C1 segment of cervical spinal cord (tissue), 14 donors: ENCODE data around the gene SEC63.
"Not testable (repeated sequence)": the region's sequence is repeated elsewhere in the genome, so short reads cannot be mapped to it uniquely, and the experiment has no call there.

Experiments
- DNase-seq, 14 donors: peaks; one replicate each; lab custom pipeline; 2025; lab: John Stamatoyannopoulos, UW

The SEC63 gene

DNA sequence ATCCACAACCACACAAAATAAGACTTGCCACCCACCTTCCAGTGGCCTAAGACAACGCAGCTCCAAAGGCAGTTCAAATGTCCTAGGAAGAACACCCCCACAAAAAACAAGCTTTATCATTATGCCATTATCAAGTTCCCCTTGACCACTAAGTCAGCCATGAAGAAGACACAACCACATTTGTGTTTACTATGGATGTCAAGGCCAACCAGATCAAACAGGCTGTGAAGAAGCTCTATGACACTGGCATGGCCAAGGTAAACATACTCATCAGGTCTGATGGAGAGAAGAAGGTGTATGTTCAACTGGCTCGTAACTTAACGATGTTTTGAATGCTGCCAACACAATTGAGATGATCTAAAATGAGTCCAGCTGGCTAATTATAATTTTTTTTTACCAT lies 26.1 kb downstream of the SEC63 start:
- no peak for DNase-seq

DNA sequence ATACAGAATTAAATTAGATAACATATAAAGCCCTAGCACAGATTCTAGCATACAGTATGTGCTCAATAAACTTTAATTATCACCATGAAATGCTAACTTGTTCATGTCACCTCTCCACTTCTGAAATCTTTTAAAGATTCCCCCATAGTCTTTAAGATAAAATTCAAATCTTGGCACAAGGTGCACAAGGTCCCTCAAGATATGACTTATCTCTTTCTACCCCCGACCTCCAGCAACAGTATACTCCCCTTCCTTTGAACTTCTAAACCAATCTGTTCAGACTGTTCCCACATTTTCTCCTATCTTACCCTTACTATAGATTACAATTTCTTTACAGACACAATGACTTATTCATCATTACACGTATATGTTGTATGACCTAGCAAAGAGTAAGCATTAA lies 29.0 kb downstream of the SEC63 start:
- no peak for DNase-seq

DNA sequence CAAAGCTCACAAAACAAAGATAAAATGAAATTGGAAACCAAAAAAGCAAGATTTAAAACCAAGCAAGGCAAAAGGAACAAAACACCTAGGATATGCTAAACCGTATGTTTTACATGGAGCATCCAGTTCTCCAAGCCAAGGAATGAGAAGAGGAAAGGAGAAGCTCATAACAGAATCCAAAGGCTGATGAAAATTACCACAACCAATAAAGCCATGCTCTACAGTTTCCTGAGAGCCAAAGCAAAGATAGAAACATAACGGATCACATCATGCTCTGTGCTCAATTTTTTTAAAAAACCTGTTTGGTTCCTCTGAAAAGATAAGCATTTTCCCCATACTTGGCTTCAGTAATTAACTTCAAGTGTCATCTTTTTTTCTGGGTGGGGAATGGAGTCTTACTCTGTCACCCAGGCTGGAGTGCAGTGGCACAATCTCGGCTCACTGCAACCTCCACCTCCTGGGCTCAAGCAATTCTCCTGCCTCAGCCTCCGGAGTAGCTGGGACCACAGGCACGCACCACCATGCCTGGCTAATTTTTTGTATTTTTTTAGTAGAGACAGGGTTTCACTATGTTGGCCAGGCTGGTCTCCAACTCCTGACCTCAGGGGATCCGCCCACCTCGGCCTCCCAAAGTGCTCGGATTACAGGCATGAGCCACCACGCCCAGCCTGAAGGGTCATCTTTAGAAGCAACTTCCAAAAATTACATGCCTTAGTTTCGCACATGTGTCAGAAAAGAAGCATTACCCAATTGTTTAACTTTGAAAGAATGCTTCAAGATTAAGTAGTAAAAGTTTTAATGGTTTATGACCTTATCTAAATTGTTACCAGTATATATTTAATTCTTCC lies 31.1 kb downstream of the SEC63 start:
- DNase-seq, result not testable (repeated sequence)

DNA sequence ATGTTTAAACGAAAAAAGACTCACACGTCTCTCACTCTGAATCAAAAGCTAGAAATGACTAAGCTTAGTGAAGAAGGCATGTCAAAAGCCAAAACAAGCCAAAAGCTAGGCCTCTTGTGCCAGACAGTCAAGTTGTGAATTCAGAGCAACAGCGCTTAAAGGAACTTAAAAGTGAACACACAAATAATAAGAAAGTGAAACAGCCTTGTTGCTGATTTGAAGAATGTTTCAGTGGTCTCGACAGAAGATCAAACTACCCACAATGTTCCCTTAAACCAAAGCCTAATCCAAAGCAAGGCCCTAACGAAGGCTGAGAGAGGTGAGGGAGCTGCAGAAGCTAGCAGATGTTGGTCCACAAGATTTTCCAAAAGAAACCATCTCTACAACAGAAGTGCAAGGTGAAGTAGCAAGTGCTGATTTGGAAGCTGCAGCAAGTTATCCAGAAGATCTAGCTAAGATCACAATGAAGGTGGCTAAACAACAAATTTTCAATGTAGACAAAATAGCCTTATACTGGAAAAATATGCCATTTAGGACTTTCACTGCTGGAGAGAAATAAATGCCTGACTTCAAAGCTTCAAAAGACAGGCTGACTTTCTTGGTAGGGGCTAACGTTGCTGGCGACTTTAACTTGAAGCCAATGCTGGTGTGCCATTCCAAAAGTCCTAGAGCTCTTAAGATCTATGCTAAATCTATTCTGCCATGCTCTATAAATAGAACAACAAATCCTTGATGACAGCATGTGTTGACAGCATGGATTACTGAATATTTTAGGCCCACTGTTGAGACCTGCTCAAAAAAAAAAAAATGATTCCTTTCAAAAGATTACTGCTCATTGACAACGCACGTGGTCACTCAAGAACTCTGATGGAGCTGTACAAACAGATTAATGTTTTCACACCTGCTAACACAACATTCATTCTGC lies 40.3 kb downstream of the SEC63 start:
- no peak for DNase-seq

DNA sequence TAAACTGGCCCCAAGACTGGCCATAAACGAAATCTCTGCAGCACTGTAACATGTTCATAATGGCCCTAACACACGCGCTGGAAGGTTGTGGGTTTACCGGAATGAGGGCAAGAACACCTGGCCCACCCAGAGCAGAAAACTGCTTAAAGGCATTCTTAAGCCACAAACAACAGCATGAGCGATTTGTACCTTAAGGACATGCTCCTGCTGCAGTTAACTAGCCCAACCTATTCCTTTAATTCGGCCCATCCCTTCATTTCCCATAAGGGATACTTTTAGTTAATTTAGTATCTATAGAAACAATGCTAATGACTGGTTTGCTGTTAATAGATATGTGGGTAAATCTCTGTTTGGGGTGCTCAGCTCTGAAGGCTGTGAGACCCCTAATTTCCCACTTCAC lies 41.0 kb downstream of the SEC63 start:
- not testable (repeated sequence) for DNase-seq

DNA sequence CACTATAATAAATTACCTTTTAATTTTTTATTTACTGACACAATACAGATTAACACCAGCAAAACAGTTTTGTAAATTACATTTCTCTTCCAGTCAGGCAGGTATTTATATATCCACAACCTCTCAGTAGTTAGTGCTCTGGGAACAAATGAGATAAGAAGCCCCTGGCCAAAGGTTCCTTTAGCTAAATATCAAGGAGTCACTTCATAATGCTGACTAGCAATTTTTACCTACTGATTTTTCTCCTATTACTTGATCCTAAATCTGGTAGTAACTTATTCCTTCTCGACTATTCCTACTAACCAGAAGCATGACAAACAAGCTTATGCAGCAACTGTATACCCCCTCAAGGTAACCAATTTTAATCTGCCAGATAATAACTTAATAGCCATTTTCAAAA lies 46.3 kb downstream of the SEC63 start:
- no peak for DNase-seq

DNA sequence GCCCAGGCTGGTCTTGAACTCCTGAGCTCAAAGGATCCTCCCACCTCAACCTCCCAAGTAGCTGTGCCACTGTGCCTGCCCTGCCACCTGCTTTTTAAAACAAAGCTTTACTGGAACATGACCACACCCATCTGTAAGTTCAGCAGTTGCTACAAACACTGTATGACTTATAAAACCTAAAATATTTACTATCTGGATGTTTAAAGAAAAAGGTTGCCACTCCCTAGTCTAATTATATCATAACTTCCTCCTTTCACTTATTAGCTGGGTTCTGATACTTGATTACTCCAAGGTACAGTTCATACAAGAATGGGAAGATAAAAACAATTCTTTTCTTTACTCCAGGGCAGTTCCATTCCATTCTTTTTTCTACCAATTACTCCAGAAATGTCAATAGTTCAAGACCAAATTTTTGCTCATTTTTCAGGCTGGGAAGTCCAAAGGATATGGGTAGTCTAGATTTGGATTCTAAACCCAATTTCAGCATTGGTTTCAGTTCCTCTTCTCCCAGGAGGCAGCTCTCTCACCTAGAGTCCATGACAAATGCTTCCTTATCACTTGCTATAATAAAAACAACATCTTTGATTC lies 63.1 kb downstream of the SEC63 start:
- DNase-seq, result no peak

DNA sequence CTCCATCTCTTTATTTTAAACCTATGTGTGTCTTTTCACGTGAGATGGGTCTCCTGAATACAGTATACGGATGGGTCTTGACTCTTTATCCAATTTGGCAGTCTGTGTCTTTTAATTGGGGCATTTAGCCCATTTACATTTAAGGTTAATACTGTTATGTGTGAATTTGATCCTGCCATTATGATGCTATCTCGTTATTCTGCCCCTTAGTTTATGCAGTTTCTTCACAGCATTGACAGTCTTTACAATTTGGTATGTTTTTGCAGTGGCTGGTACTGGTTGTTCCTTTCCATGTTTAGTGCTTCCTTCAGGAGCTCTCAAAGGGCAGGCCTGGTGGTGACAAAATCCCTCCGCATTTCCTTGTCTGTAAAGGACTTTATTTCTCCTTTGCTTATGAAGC lies 67.6 kb downstream of the SEC63 start:
- DNase-seq, result not testable (repeated sequence)

DNA sequence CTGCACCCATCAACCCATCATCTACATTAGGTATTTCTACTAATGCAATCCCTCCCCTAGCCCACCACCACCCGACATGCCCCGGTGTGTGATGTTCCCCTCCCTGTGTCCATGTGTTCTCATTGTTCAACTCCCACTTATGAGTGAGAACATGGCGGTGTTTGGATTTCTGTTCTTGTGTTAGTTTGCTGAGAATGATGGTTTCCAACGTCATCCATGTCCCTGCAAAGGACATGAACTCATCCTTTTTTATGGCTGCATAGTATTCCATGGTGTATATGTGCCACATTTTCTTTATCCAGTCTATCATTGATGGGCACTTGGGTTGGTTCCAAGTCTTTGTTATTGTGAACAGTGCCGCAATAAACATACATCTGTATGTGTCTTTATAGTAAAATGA lies 72.1 kb downstream of the SEC63 start:
- DNase-seq, result not testable (repeated sequence)

DNA sequence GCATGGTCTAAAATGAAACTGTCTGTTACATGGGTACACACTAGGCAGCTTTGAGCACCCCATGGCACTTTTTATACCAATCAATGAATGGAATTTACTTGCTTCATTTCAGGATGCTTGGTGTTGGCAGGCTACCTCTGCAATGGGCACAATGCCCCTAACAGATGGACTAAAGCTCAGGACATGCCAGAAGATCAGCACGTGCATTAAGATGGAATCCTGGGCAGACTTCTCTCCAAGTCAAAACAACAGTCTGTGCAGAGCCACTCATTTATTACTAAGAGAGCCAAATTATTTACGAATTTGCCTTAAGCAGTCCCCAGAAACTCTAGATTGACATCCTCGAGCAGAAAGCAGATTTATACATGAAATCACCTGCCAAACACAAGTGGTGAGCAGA lies 78.1 kb downstream of the SEC63 start:
- DNase-seq, result peak in 2 of 14 donors; percentile 33 to 88

DNA sequence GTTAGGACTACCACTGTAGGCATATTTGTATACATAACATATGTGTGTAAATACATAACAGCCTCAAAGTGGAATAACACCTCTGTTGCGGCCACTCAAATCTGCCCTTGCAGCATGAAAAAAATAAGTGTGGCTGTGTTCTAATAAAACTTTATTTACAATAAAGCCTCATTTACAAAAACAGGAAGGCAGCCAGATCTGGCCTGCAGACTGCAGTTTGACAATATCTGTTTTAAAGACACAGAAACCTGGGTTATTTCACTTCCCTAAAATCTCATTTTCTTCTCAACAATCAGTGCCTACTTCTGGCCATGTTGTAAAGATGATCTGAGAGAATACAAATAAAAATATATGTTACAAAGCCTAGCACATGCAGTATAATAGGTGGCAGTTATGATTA lies 80.0 kb downstream of the SEC63 start:
- no peak for DNase-seq

DNA sequence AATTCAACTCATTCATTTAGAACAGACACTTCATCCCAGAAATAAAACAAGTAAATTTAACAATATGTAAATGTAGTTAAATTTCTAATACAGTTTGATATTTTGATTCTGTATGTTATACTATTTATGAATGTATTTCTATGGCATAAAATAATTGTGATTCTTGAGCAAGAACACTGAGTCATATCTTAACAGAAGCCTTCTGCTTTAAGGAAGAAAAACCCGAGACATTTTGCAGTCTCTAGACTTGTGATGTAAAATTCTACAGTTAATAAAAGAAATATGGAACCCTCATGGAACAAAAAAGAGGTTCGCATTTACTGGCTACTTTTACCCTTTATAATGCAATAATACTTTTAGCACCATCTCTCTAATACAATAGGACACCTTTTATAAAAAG lies 86.0 kb downstream of the SEC63 start:
- DNase-seq, result no peak

DNA sequence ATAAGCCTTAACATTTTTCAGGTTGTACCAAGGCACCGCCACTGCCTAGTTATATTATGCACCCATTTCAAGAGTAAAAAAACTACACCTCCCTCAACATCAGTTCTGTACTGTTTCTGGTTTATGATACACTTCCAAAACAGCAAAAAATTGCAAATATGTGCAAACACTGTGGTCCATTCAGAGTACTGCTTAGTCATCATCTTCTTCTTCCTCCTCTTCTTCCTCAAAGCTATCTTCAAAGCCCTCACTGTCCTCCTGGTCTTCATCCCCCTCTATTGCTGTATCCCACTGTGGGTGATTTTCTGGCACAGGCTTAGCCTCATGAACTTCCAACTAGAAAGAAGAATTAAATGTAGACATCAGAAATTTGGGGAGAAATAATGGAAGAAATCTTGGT lies 86.5 kb downstream of the SEC63 start:
- not testable (repeated sequence) for DNase-seq

DNA sequence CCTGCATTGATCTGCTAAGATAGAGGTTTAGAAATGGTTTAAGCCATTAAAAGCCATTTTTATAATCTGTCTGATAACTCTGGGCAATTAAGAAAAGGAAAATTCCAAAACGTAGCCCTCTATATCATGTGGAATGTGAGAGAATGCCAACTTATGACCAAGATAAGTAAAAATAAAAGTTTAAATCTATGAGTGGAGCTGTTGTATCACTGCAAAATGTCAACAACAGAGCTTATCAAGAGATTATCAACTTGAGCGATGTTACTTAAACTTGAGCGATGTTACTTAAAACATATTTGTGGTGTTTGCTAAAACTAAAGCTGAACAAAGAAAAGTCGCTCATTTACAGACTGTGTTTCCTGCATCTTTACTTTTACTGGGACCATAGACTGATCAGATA lies 87.0 kb downstream of the SEC63 start:
- DNase-seq, result no peak

DNA sequence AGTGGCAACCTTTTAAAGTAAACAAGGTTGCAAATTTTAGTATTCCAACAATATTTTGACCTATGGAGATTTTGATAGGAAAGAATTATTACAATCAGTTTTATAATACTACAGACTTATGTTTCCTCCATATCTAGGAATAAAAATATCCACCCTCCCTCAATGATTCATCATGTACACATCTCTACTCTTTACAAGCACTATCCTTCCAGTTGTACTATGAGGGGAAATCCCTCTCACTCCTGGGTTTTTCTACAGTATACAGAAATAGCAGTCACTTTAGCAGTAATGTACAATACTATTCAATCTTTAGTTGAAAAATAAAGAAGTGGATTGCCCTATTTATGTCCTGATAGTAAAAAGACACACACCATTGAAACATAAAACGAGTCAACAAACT lies 87.6 kb downstream of the SEC63 start:
- no peak for DNase-seq

DNA sequence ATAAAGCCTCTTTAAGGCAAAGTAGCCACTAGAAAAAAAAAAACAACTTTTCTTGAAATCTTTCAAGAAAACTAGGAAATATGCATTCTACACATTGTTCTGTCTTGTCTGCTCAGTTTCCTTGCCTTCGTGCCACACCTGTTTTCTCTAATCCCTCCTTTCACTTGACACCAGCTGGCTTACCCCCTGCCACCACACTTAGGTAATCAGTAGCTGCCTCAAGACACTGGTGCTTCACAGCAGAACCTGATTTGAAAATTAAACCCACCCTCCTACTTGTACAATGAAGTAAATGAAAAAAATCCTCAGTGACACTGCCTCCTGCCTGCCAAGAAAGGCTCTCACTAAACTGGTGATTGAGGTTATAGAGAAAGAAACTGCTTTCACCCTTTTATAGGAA lies 88.1 kb downstream of the SEC63 start:
- no peak for DNase-seq

DNA sequence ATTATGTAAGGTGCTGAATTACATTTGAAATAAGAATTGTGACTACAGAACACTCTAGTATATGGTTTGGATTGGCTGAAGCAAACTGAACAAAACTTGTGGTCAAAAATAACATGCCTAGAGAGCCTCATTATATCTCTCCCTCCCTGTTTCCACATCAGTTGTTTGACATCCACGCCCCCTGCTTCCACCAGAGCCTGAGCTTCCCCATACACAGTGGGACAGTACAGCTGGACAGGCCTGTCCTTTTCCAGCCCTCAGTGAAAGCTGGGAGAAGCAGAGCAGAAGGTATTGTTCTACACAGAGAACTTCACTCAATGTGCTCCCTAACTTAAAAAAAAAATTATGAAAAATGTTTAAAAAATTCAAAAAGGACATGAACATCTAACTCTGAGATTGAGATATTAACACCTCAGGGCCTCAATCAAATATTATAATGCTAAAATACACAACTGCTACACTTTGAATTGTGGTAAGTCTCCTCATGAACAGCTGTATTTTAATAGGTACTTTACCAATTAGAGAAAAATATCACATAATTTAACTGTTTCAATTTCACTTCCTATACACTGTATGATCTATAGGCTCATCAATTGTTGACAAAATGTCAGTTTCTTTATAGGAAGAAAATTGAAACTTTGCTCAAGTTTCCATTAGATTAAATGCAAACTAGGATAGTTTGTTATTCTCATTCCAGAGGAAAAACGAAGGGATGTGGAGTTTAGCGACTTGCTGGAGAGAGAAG lies 89.0 kb downstream of the SEC63 start:
- DNase-seq, result no peak

DNA sequence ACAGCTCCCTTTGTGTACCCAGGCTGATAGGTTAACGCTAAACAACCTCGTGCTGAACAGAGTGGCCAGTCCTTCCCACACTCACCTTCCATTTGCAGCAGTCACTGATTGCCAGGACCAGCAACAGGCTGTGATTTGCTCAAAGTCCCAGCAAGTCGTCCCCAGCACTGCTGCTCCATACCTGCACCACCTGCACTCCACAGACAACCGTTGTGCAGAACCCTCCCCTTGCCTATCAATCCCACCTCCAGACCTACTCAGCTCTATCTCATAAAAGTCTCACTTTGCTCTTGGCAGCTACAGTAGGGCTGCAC lies 90.7 kb downstream of the SEC63 start:
- DNase-seq, result no peak

DNA sequence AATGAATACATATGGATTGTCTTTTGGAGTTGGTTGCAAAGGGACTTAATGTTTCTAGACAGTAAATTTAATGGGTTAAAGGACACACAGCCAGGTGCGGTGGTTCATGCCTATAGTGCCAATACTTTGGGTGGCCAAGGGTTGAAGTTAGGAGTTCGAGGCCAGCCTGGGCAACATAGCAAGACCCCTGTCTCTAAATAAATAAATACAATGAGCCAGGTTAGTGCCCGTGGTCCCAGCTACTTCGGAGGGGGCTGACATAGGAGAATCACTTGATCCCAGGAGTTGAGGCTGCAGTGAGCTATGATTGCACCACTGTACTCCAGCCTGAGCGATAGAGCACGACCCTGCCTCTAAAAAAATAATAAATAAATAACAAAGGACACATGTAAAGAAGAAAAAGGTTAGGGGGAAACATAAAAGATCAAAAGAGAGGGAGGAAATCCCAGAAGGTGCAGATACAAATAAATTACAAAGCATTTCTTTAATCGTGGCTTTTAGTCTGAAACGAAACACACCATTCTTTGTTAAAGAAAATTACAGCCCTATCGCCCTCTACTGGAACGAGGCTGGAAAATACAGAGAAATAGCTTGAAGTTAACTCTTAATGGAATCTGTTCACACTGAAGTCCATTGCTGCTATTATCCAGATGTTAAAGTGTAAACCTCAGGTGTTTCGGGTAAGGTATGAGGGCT lies 91.3 kb downstream of the SEC63 start:
- DNase-seq, result peak in 1 of 14 donors; percentile 8

DNA sequence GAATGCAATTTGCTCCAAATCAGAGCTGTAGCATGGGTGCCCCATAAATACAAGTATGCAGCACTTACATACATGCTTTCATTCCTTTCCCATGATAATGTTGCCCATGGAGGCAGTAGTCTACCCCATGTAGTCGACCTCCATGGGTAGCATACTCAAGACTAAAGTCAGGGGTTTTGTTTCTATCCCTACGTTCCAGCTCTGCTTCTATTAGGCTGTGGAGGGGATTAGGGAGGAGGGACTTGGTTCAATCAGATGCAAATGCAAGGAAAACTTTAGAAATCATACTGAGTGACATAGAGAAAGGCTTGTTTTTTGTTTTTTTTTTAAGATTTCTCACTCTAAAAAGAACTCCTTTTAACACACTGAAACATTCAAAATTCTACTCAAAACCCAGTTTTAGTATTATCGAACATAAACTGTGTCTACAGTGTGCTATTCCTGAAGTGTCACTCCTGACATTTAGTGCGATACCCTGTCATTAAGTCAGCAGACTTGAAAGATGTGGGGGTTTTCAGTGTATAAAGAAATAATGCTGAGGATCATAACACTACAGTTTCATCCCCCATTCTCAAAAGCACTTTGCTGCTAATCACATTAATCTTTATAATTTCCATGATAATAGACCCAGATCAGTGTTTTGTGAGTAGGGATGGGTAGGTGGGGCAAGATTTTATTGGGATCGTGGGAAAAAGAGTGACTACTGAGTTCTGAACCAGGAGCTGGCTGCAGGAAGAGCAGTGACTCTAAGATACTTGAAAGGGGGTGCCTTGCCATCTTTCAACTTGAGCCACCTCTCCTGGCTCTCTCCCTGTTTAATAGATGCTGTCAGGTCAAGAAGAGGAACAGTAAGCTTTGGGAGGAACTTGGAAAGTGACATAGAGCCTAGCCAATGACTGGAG lies 93.5 kb downstream of the SEC63 start:
- no peak for DNase-seq
